Endothelial cell of umbilical vein (primary cell): ENCODE data around the gene CARD19. TPM values are rescaled to one million over a fixed set of nuclear protein-coding genes. Genes with fewer than 3 reads are reported as not detected.

Source experiments
- BruUV-seq: library from RNA; stranded (reverse); fragments of 400-500 nt; replicated peaks from 2 replicates; lab custom pipeline; 2021; lab: Mats Ljungman, UMichigan
- CTCF ChIA-PET: fragments of 300-600, 350-600 bp; sonication (Branson Sonifier 250); formaldehyde crosslinking; loops from one replicate; lab custom pipeline; 2021; ENCODE audit warnings: antibody characterized with exemption, inconsistent platforms; lab: Charles Lee
- POLR2A ChIA-PET: fragments of 300-600, 350-600 bp; sonication (Branson Sonifier 250); formaldehyde crosslinking; loops from one replicate; lab custom pipeline; 2021; ENCODE audit warnings: antibody characterized with exemption, inconsistent platforms; lab: Charles Lee
- DNase-seq: peaks from one replicate; pipeline ENCODE4 v3.0.0-alpha.2; 2011; ENCODE audit warnings: low read depth, low spot score
- FAIRE-seq: peaks from 2 replicates; lab custom pipeline; 2011; peaks lifted over from hg19 to GRCh38; lab: Jason Lieb, UNC
- H2AFZ ChIP-seq: 2 replicates; pipeline ENCODE4 v1.6.0; 2012; ENCODE audit warnings: low read depth, low read length, control low read depth, inconsistent platforms
- H3K27ac ChIP-seq: 2 replicates; pipeline ENCODE4 v1.5.1; 2011; ENCODE audit warnings: low read depth, mild to moderate bottlenecking, control low read depth, low read length, moderate library complexity; ENCODE audit not compliant: insufficient read depth
- H3K27me3 ChIP-seq, 2 experiments: 2 replicates each; pipeline versions ENCODE4 v1.6.0 to v1.6.1; 2011; ENCODE audit warnings: low read length in 2 of 2, mixed read lengths in 1 of 2; ENCODE audit not compliant: control insufficient read depth in 2 of 2, insufficient read depth in 2 of 2
- H3K36me3 ChIP-seq, 2 experiments: 2 replicates in 1 of 2; 3 replicates in 1 of 2; pipeline ENCODE4 v1.5.1; 2011; ENCODE audit warnings: low read length in 2 of 2, mild to moderate bottlenecking in 1 of 2, moderate library complexity in 1 of 2; ENCODE audit not compliant: control insufficient read depth in 2 of 2, insufficient read depth in 2 of 2; ENCODE audit errors: extremely low read depth in 1 of 2
- H3K4me1 ChIP-seq: 3 replicates; pipeline ENCODE4 v1.5.1; 2011; ENCODE audit warnings: mild to moderate bottlenecking, low read length; ENCODE audit not compliant: control insufficient read depth, insufficient read depth; ENCODE audit errors: extremely low read depth
- H3K4me2 ChIP-seq: 2 replicates; pipeline ENCODE4 v1.6.1; 2011; ENCODE audit warnings: low read length, control low read depth, mixed read lengths; ENCODE audit not compliant: insufficient read depth
- H3K4me3 ChIP-seq, 3 experiments: fragments of 200-600 bp in 1 of 3; sonication (generic), shearing (Covaris generic) in 1 of 3; replicated peaks in 1 of 3; 2 replicates each; pipeline ENCODE4 v1.5.1; 2011 to 2016; ENCODE audit warnings: control low read depth in 3 of 3, low read length in 3 of 3, mild to moderate bottlenecking in 2 of 3, inconsistent platforms in 1 of 3, low read depth in 1 of 3, moderate library complexity in 1 of 3; ENCODE audit not compliant: insufficient read depth in 1 of 3
- H3K79me2 ChIP-seq: 2 replicates; pipeline ENCODE4 v1.6.0; 2012; ENCODE audit warnings: low read length, inconsistent platforms; ENCODE audit not compliant: control insufficient read depth, insufficient read depth
- H3K9ac ChIP-seq: replicated peaks from 2 replicates; pipeline ENCODE3; 2011; ENCODE audit warnings: low read length, control low read depth; ENCODE audit not compliant: insufficient read depth; ENCODE audit errors: extremely low read depth
- H3K9me1 ChIP-seq: replicated peaks from 3 replicates; pipeline ENCODE4 v1.6.0; 2011; ENCODE audit warnings: mild to moderate bottlenecking, low read length; ENCODE audit not compliant: control insufficient read depth, insufficient read depth; ENCODE audit errors: extremely low read depth
- H3K9me3 ChIP-seq: replicated peaks from 2 replicates; pipeline ENCODE4 v1.5.1; 2012; ENCODE audit warnings: low read length, inconsistent platforms; ENCODE audit not compliant: control insufficient read depth, insufficient read depth
- H4K20me1 ChIP-seq: replicated peaks from 2 replicates; pipeline ENCODE3; 2011; ENCODE audit warnings: mild to moderate bottlenecking, low read length; ENCODE audit not compliant: control insufficient read depth, insufficient read depth; ENCODE audit errors: extremely low read depth
- CTCF ChIP-seq, 2 donors: IDR thresholded peaks; 1 replicate in 1 of 2; 2 replicates in 1 of 2; pipeline ENCODE4 v1.5.1; 2011; ENCODE audit warnings: low read length in 2 of 2, mild to moderate bottlenecking in 2 of 2, moderate library complexity in 2 of 2, control low read depth in 1 of 2, inconsistent platforms in 1 of 2, low read depth in 1 of 2; ENCODE audit not compliant: insufficient read depth in 1 of 2; ENCODE audit errors: extremely low read depth in 1 of 2
- EZH2 ChIP-seq: IDR thresholded peaks from 2 replicates; pipeline ENCODE4 v1.6.1; 2012; ENCODE audit warnings: borderline replicate concordance, low read depth, mild to moderate bottlenecking, moderate library complexity, low read length, inconsistent platforms; ENCODE audit not compliant: severe bottlenecking
- FOS ChIP-seq: IDR thresholded peaks from 2 replicates; pipeline ENCODE4 v1.6.1; 2011; ENCODE audit warnings: mild to moderate bottlenecking, low read length, moderate library complexity, borderline replicate concordance; ENCODE audit not compliant: insufficient read depth
- GATA2 ChIP-seq: IDR thresholded peaks from 2 replicates; pipeline ENCODE4 v1.7.0; 2011; ENCODE audit warnings: low read depth, mild to moderate bottlenecking, moderate library complexity, mixed read lengths, low read length; ENCODE audit not compliant: insufficient read length, insufficient read depth
- JUN ChIP-seq: IDR thresholded peaks from 2 replicates; pipeline ENCODE4 v1.6.1; 2011; ENCODE audit warnings: borderline replicate concordance, low read depth; ENCODE audit not compliant: insufficient read length, insufficient read depth
- MAX ChIP-seq: IDR thresholded peaks from 2 replicates; pipeline ENCODE4 v1.6.1; 2011; ENCODE audit not compliant: insufficient read depth, insufficient read length
- MYC ChIP-seq: IDR thresholded peaks from one replicate; pipeline ENCODE4 v1.6.1; 2011; ENCODE audit warnings: mild to moderate bottlenecking, low read depth, low read length
- POLR2A ChIP-seq: IDR thresholded peaks from 2 replicates; pipeline ENCODE4 v1.6.1; 2012; ENCODE audit warnings: low read depth, mild to moderate bottlenecking, control low read depth, low read length
- POLR2AphosphoS5 ChIP-seq: IDR thresholded peaks from 2 replicates; pipeline ENCODE4 v1.6.1; 2012; ENCODE audit warnings: low read depth, mild to moderate bottlenecking, control low read depth, low read length, moderate library complexity; ENCODE audit not compliant: insufficient read depth
- dilution Hi-C: fragments of 300-500 bp; cut with MboI; formaldehyde crosslinking; loops from one replicate; pipeline ENCODE4 v1.15.0; 2019; ENCODE audit warnings: low sequenced_read_pairs; ENCODE audit not compliant: extremely low pct_ligation_motif_present
- intact Hi-C: fragments of 100-400 bp; cut with micrococcal nuclease; formaldehyde crosslinking; loops from one replicate; pipeline ENCODE4 v1.10.0; 2022
- polyA plus RNA-seq, 4 experiments: library from polyadenylated mRNA; depleted of rRNA in 3 of 4; stranded (reverse) in 3 of 4; unstranded in 1 of 4; fragments of >200 nt; gene quantifications; 2 replicates each; pipeline versions ENCODE4 v1.2.1 to v1.2.3, GENCODE V29; 2011 to 2012; ENCODE audit warnings: missing spikeins in 1 of 4
- total RNA-seq: library from RNA; stranded (reverse); gene quantifications from 2 replicates; pipeline ENCODE4 v1.2.3, GENCODE V29; 2021

Gene CARD19
- total and polyA plus RNA-seq, 2 donors (not counting 3 experiments of a cell fraction or from before 2014, with no cell fraction given): 45.7 to 148 TPM

DNA sequence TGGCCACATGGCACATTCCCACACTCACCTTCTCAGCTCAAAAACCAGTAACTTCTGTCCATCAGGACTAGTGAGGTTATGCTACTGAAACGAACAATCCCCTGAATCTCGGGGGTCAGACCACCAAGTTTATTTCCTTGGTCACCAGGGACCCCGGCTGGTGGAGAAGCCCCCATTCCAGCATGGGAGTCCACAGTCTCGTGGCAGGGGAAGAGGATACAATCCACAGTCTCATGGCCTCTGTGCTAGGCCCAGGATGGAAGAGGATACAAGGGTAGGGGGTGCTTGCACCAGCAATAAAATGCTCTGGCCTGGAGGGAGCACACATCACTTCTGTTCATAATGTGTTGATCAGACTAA lies 7.4 kb upstream of the CARD19 start:
- Histone ChIP-seq H3K4me3 (no peak overlapping the region), H3K9me3 (no peaks in the 10 kb centered on the region), H3K36me3 (no peaks in the 10 kb centered on the region), H3K79me2 (no peaks in the 10 kb centered on the region), H4K20me1 (no peaks in the 10 kb centered on the region), H3K4me2 (no peak overlapping the region), H2AFZ (no peak overlapping the region), H3K9ac (no peak overlapping the region), H3K27me3 (no peaks in the 10 kb centered on the region), H3K4me1 (no peaks in the 10 kb centered on the region), H3K9me1 (no peaks in the 10 kb centered on the region), H3K27ac (no peak overlapping the region)
- ChIA-PET POLR2A (no interaction called here), CTCF (no interaction called here)
- dilution Hi-C loops: no loop called here
- DNase-seq (no peak), FAIRE-seq (no peak)
- no TSS peak for BruUV-seq
- TF ChIP-seq MAX: no peak
- intact Hi-C loops: no loop called here

GRCh38 chr9:93089024-93089423 lies 7.0 kb upstream of the CARD19 start:
- no peak overlapping the region for H3K9ac ChIP-seq
- dilution Hi-C loops: no loop called here
- DNase-seq (no peak), FAIRE-seq (no peak)
- no peaks in the 10 kb centered on the region for H4K20me1 ChIP-seq
- H3K79me2 ChIP-seq: no peaks in the 10 kb centered on the region
- ChIA-PET CTCF (no interaction called here), POLR2A (no interaction called here)
- no peaks in the 10 kb centered on the region for H3K9me3 ChIP-seq
- no peak overlapping the region for H3K4me2 ChIP-seq
- H3K27me3 ChIP-seq: no peaks in the 10 kb centered on the region
- no peaks in the 10 kb centered on the region for H3K9me1 ChIP-seq
- H3K36me3 ChIP-seq: no peaks in the 10 kb centered on the region
- intact Hi-C loops: no loop called here
- H2AFZ ChIP-seq: no peak overlapping the region
- no peak overlapping the region for H3K4me3 ChIP-seq
- BruUV-seq: no TSS peak
- no peak overlapping the region for H3K27ac ChIP-seq
- H3K4me1 ChIP-seq: no peaks in the 10 kb centered on the region
- TF ChIP-seq MYC (no peak), GATA2 (no peak), FOS (no peak), JUN (no peak), EZH2 (no peak), POLR2A (no peak), MAX (no peak), CTCF (IDR thresholded peaks at IDR 0.05; ENCODE audit: extremely low read depth in 1 of 2, insufficient read depth in 1 of 2, low read depth in 1 of 2, low read length in 2 of 2) (no peak), POLR2AphosphoS5 (no peak)
